NCI-H2029 (cell line): ENCODE results near the gene PRKAR1B.

ENCODE experiments used
- DNase-seq: peaks from one replicate; lab custom pipeline; 2025; lab: John Stamatoyannopoulos, UW

Gene PRKAR1B

GRCh38 chr7:586494-586893 is 140.6 kb downstream of the PRKAR1B start:
- DNase-seq = no peak

GRCh38 chr7:585873-586272 is 141.2 kb downstream of the PRKAR1B start:
- DNase-seq = no peak

GRCh38 chr7:585229-585711 is 141.8 kb downstream of the PRKAR1B start:
- DNase-seq = no peak

- no peak for DNase-seq
Measured at GRCh38 chr7:584820-585219, 142.3 kb downstream of the PRKAR1B start.

- DNase-seq = no peak
Measured at GRCh38 chr7:584122-584465, 143.0 kb downstream of the PRKAR1B start.

GRCh38 chr7:583410-584121 is 143.5 kb downstream of the PRKAR1B start:
- no peak for DNase-seq

GRCh38 chr7:582931-583330 is 144.2 kb downstream of the PRKAR1B start:
- DNase-seq = no peak

DNA sequence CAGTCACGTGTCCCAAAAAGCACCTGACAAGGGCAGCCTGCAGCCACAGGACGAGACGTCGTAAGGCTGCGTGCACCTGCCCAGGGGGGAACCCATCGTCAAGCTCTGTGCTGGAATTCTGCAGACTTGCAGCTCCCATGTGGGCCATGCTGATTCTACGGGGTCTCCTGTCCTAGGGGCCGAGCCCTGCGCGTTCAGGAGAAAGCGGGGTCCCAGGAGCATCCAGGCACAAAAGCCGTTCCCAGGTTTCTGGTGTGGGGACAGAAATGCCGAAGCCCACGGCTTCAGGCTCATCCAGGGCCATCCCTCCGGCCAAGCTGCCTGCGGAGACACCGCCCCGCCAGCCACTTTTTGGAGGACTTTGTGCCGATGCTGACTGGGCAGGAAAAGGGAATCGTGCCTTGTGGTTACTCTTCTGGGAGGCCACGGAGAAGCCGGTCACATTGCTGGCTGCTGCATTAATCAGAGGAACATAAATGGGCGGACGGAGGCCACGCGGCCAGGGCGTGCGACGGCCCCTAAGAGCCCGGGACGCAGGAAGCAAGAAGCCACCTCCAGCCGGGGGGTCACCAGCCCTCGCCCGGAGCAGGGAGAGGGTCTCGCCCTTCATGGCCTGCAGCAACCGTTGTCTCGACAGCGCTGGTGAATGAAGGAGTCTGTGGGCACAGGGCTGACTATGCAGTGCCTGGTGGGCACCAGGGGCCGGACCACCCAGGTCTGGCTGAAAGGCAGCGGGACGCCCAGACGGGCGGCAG is 144.8 kb downstream of the PRKAR1B start:
- no peak for DNase-seq

DNA sequence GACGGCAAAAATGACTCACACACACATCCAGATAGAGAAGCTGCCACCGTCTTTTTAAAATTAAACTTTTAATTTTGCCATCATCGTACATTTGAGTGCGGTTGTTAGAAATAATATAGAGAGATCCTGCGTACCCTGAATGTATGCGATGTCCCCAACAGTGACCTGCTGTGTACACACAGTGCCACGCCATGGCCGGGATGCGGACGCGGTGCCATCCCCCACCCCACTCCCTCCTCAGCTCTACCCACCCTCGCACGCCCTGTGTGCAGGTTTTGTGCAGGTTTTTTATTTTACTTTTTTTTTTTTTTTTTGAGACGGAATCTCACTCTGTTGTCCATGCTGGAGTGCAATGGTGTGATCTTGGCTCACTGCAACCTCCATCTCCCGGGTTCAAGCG is 148.7 kb downstream of the PRKAR1B start:
- no peak for DNase-seq

DNA sequence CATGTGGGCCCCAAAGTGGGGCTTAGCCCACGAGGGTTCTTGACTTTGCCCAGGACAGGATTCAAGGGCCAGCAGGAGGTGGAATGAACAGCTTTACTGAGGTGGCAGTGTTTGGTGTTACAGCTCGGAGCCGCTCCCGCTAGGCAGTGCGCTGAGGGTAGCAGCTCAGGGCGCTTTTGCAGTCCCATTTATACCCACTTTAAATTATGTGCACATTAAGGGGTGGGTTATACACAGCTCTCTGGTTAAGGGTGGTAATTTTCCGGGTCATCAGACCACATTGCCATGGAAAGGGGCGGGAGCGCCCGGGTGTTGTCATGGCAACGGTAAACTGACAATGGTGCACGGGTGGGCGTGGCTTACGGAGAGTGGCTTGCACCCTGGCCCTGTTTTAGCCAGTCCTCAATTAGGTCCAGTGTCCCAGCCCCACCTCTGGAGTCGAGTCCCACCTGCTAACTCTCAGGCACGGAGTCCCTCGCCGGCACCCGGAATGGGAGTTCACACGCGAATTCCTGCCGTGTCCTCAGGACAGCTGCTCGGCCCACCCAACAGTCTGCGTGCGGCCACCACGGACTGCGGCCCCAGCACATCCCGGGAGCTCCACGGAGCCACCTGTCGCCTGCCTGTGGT is 149.2 kb downstream of the PRKAR1B start:
- DNase-seq = no peak

DNA sequence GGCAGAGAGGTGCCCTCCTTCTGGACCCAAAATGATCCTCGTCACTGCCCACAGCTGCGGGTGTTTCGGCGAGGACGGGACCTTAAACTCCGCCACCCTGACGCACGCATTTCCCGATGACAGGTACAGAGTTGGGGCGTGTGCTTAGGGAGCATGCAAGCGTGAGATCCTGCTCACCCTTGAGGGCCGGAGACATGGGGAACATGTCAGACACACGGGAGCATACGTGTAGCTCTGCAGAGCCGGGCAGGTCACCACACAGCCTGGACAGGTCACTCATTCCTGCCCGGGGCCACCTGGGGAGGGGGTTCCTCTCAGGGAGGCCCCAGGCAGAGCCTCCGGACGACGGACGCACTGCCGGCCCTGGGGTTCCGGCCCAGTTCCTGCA is 149.8 kb downstream of the PRKAR1B start:
- no peak for DNase-seq

- DNase-seq = no peak
Measured at GRCh38 chr7:576524-577277, 150.4 kb downstream of the PRKAR1B start.

- no peak for DNase-seq
Measured at GRCh38 chr7:575425-576366, 151.4 kb downstream of the PRKAR1B start.

GRCh38 chr7:574661-575395 is 152.3 kb downstream of the PRKAR1B start:
- no peak for DNase-seq

DNA sequence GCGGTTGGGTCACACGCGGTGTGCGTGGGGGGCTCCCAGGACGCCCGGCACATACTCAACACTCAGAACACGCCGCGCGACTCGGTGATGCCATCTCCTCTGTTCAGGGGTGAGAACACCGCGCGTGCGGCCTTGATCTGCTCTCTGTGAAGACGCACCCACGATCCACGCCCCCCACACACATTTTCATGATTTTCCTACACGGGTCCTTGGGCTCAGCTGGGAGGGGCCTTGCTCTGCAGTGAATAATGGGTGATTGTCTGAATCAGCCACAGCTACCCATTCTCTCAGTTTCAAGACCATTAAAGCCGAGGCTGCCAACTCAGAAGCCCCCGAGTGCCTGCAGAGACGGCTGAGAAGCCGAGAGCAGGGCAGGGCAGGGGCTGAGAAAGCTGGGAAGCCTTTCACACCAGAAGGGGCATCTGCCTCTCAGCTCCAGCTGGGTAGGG is 153.1 kb downstream of the PRKAR1B start:
- DNase-seq = no peak

DNA sequence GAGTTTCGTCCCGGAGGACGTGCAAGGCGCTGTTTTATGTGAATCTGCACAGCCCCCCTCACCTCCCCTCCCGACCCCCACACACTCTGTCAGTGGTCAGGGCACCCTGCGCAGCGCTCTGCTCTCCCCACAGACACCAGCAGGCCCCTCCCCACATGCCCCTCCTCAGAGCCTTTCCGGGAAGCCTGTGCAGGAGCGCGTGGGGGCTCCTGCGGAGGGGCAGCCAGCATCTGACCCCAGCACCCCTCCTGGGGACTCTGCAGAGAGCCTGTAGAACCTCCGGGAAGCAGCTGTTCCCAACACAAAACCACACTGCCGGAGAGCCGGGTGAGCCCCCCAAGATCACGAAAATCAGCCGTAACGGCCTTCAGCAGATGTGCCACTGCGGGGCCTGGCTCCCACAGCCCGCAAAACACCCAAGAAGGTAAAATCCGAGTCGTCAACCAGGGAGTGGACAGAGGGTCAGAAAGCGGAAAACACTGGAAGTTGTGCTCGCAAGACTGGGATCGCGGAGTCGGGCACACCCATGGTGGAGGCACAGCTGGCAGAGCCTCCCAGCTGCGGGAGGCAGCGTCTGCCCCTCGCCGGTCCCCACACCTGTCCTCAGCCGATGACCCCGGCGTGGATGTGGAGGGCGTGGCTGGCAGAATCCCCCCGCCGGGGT is 153.7 kb downstream of the PRKAR1B start:
- DNase-seq = no peak

- no peak for DNase-seq
Measured at GRCh38 chr7:572416-573268, 154.4 kb downstream of the PRKAR1B start.

DNA sequence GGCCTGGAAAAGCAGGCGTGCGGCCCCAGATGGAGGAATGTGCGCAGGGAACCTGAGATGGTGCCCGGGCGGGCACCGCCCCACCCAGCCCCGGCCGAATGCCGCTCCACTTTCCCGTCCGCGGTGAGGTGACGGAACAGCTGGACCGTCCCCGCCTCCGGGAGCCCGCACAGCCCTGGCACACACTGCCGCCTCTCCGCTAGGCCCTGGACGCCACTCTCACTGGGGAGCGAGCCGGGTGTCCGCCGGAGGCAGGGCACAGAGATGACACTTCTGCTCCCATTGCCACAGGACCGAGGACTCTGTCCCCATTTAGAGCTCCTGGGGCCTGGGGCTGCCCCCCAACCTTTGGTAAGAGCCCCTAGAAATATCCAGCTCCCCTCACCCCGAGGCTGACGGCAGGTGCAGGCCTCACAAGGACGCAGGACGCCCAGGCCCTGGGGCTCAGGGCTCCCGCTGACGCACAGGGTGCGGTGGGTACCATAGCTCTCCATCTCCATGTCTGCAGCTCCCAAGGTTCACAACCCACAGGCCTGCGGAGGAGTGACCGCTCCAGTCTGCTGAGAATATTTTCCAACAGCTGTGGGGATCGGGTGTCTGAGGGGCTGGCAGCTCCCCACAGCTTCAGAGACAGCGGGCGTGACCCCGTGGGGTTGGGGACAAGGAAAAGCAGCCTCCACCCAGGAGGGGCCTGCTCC is 155.2 kb downstream of the PRKAR1B start:
- no peak for DNase-seq
